ENCODE measurements around the gene ARF3. TPM values are rescaled to one million over a fixed set of nuclear protein-coding genes. Genes with fewer than 3 reads are reported as not detected.

The ARF3 gene
- total and polyA plus RNA-seq, 8 donors: 34.7 to 56.5 (median 42.5) TPM

DNA sequence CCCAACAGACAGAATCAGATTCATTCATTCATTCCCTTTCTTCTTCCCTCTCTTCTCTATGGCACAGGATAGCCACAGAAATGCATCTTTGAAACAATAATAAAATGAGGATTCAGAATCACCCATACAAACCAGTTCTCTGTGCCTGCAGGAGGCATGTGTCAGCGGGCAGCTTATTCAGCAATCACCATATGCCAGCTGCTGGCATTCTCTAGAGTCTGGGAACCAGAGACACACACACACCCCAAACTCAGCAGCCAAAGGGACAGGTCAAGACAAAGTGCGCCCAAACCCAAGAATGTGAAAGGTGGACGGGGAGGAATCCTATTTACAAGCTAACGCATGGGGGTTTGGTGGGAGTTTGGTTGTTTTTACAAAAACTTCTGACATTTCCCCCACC is 14.1 kb downstream of the ARF3 start:
- TF ChIP-seq EP300 (IDR thresholded peaks at IDR 0.05): no peak
- no peak for TF ChIP-seq CTCF (IDR thresholded peaks at IDR 0.05)
- TF ChIP-seq POLR2AphosphoS5 (IDR thresholded peaks at IDR 0.05): no peak
- TF ChIP-seq POLR2A (IDR thresholded peaks at IDR 0.05): no peak
- peaks cover 12 to 25% (median 22%) of the 10 kb centered on the region in 4 donors for H3K4me1 ChIP-seq
- H3K9me3 ChIP-seq: no peaks in the 10 kb centered on the region
- no peak for DNase-seq
- no peak overlapping the region for H3K27ac ChIP-seq
- intact Hi-C loops (cut with DNase I; ENCODE audit: low total_unique reads): no loop called here
- no peaks in the 10 kb centered on the region for H3K27me3 ChIP-seq
- H3K4me3 ChIP-seq: no peak overlapping the region
- 78 to 98% (median 90%) methylated on average over 4 of the region's 4 CpGs for WGBS, 5 donors
- peaks cover 26 to 49% (median 42%) of the 10 kb centered on the region in 4 donors for H3K36me3 ChIP-seq

- Histone ChIP-seq H3K4me1 (peaks cover 0 to 4% (median 2%) of the 10 kb centered on the region in 4 donors), H3K9me3 (no peaks in the 10 kb centered on the region), H3K27me3 (no peaks in the 10 kb centered on the region), H3K36me3 (peaks cover 38 to 74% (median 67%) of the 10 kb centered on the region in 4 donors), H3K4me3 (no peak overlapping the region), H3K27ac (no peak overlapping the region)
- DNase-seq: no peak
- TF ChIP-seq CTCF (IDR thresholded peaks at IDR 0.05) (no peak), EP300 (IDR thresholded peaks at IDR 0.05) (no peak), POLR2AphosphoS5 (IDR thresholded peaks at IDR 0.05) (no peak), POLR2A (IDR thresholded peaks at IDR 0.05) (no peak)
- intact Hi-C loops (cut with DNase I; ENCODE audit: low total_unique reads): no loop called here
- 70 to 89% (median 73%) methylated on average over 3 of the region's 3 CpGs for WGBS, 5 donors
These were observed 17.1 kb downstream of the ARF3 start for GRCh38 chr12:48940181-48940580.

DNA sequence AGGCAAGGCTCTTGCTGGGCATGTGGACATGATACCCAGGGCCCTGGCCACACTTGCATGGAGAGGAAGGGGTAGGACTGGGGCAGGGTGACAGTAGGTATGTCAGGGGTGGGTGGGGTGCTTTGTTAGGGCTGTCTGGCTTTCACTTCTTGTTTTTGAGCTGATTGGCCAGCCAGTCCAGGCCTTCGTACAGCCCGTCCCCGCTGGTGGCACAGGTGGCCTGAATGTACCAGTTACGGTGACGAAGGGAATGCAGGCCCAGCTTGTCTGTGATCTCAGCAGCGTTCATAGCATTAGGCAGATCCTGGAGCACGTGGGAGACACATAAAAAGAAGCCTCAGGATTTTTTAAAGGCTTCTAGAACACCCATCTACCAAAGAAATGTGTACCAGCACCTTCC is 18.5 kb downstream of the ARF3 start:
- H3K27ac ChIP-seq: no peak overlapping the region
- H3K4me1 ChIP-seq: peaks cover 0 to 4% (median 2%) of the 10 kb centered on the region in 4 donors
- 83 to 89% (median 83%) methylated on average over 7 of the region's 7 CpGs for WGBS, 5 donors
- no peaks in the 10 kb centered on the region for H3K27me3 ChIP-seq
- no peak for TF ChIP-seq POLR2AphosphoS5 (IDR thresholded peaks at IDR 0.05)
- TF ChIP-seq CTCF (IDR thresholded peaks at IDR 0.05): no peak
- no peak for TF ChIP-seq EP300 (IDR thresholded peaks at IDR 0.05)
- no peak for TF ChIP-seq POLR2A (IDR thresholded peaks at IDR 0.05)
- no peak overlapping the region for H3K4me3 ChIP-seq
- no peak for DNase-seq
- intact Hi-C loops (cut with DNase I; ENCODE audit: low total_unique reads): no loop called here
- peaks cover 40 to 88% (median 80%) of the 10 kb centered on the region in 4 donors for H3K36me3 ChIP-seq
- H3K9me3 ChIP-seq: no peaks in the 10 kb centered on the region

DNA sequence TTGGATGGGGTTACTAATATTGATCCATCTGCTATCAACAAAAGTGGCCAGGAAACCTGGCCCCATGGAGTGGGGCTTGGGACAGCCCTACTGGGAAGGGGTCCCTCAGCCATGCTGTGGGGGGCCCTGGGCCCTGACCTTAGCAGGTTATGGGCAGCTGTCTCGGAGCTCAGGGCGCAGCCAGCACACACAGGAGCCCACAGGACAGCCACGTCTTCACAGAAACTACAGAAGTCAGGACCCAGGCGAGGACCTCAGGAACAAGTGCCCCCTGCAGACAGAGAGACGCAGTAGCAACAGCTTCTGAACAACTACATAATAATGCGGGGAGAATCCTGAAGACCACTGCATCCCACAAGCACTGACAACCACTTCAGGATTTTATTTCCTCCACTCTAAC is 20.1 kb downstream of the ARF3 start:
- WGBS, 5 donors: 79 to 83% (median 81%) methylated on average over 6 of the region's 6 CpGs
- H3K4me3 ChIP-seq: no peak overlapping the region
- no peak for DNase-seq
- no peak overlapping the region for H3K27ac ChIP-seq
- intact Hi-C loops (cut with DNase I; ENCODE audit: low total_unique reads): no loop called here
- H3K9me3 ChIP-seq: no peaks in the 10 kb centered on the region
- peaks cover 0 to 4% (median 2%) of the 10 kb centered on the region in 4 donors for H3K4me1 ChIP-seq
- peaks cover 52 to 94% (median 91%) of the 10 kb centered on the region in 4 donors for H3K36me3 ChIP-seq
- H3K27me3 ChIP-seq: no peaks in the 10 kb centered on the region
- TF ChIP-seq EP300 (IDR thresholded peaks at IDR 0.05) (no peak), CTCF (IDR thresholded peaks at IDR 0.05) (no peak), POLR2AphosphoS5 (IDR thresholded peaks at IDR 0.05) (no peak), POLR2A (IDR thresholded peaks at IDR 0.05) (no peak)
